MCF 10A (cell line): Measurements from ENCODE around the gene GRIP1. TPM values are rescaled to one million over a fixed set of nuclear protein-coding genes. Genes with fewer than 3 reads are reported as not detected.

Source experiments
- BruUV-seq: library from RNA; stranded (reverse); fragments of 400-500 nt; replicated peaks from 2 replicates; lab custom pipeline; 2021; lab: Mats Ljungman, UMichigan
- CTCF ChIA-PET: fragments of 300-600 bp; sonication (Branson Sonifier 250); formaldehyde crosslinking; extraction: SDS; loops from one replicate; lab custom pipeline; 2021; ENCODE audit warnings: antibody characterized with exemption, inconsistent platforms; lab: Yijun Ruan, JAX
- POLR2A ChIA-PET: fragments of 300-600, 350-650 bp; sonication (Branson Sonifier 250); formaldehyde crosslinking; extraction: SDS; loops from one replicate; lab custom pipeline; 2020; ENCODE audit warnings: antibody characterized with exemption, inconsistent platforms; lab: Yijun Ruan, JAX
- DNase-seq: peaks from one replicate; pipeline ENCODE4 v3.0.0-alpha.2; 2018; ENCODE audit not compliant: unreplicated experiment
- H3K27ac Mint-ChIP-seq: one replicate; pipeline ENCODE4 v1.8.0; 2022; ENCODE audit warnings: mild to moderate bottlenecking, low read depth, mixed read lengths; ENCODE audit not compliant: unreplicated experiment
- H3K27me3 Mint-ChIP-seq: one replicate; pipeline ENCODE4 v1.8.0; 2022; ENCODE audit warnings: mixed read lengths; ENCODE audit not compliant: insufficient read depth, unreplicated experiment
- H3K36me3 Mint-ChIP-seq: one replicate; pipeline ENCODE4 v1.8.0; 2022; ENCODE audit warnings: mild to moderate bottlenecking, moderate library complexity, mixed read lengths; ENCODE audit not compliant: insufficient read depth, unreplicated experiment
- H3K4me1 Mint-ChIP-seq: one replicate; pipeline ENCODE4 v1.8.0; 2022; ENCODE audit warnings: mixed read lengths; ENCODE audit not compliant: insufficient read depth, unreplicated experiment
- H3K4me3 Mint-ChIP-seq: one replicate; pipeline ENCODE4 v1.8.0; 2022; ENCODE audit warnings: mild to moderate bottlenecking, moderate library complexity, mixed read lengths; ENCODE audit not compliant: unreplicated experiment
- H3K9me3 Mint-ChIP-seq: one replicate; pipeline ENCODE4 v1.8.0; 2022; ENCODE audit warnings: mixed read lengths; ENCODE audit not compliant: unreplicated experiment
- intact Hi-C: fragments of 100-400 bp; cut with micrococcal nuclease; formaldehyde crosslinking; loops from 2 replicates; pipeline ENCODE4 v1.14.1; 2022
- total RNA-seq: library from RNA; stranded (reverse); gene quantifications from 2 replicates; pipeline ENCODE4 v1.2.3, GENCODE V29; 2022
- TF ChIP-seq, protein P1 (sequence below): fragments of 200-600 bp; IDR thresholded peaks from one replicate; pipeline ENCODE4 v1.8.0; 2022; ENCODE audit warnings: antibody characterized with exemption, mild to moderate bottlenecking; ENCODE audit not compliant: unreplicated experiment

Gene GRIP1
- total RNA-seq, 1 experiment from 2014 or later: 8.2 TPM

GRCh38 chr12:66661357-66661756 lies 17.5 kb downstream of the GRIP1 start:
- DNase-seq: no peak
- CTCF ChIA-PET: no interaction called here
- no peak overlapping the region for H3K4me3 Mint-ChIP-seq
- no peaks in the 10 kb centered on the region for H3K36me3 Mint-ChIP-seq
- no peaks in the 10 kb centered on the region for H3K9me3 Mint-ChIP-seq
- no TSS peak for BruUV-seq
- intact Hi-C loops: no loop called here
- TF ChIP-seq, protein P1, sequence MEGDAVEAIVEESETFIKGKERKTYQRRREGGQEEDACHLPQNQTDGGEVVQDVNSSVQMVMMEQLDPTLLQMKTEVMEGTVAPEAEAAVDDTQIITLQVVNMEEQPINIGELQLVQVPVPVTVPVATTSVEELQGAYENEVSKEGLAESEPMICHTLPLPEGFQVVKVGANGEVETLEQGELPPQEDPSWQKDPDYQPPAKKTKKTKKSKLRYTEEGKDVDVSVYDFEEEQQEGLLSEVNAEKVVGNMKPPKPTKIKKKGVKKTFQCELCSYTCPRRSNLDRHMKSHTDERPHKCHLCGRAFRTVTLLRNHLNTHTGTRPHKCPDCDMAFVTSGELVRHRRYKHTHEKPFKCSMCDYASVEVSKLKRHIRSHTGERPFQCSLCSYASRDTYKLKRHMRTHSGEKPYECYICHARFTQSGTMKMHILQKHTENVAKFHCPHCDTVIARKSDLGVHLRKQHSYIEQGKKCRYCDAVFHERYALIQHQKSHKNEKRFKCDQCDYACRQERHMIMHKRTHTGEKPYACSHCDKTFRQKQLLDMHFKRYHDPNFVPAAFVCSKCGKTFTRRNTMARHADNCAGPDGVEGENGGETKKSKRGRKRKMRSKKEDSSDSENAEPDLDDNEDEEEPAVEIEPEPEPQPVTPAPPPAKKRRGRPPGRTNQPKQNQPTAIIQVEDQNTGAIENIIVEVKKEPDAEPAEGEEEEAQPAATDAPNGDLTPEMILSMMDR: no peak
- no peak overlapping the region for H3K27ac Mint-ChIP-seq
- H3K27me3 Mint-ChIP-seq: no peaks in the 10 kb centered on the region
- peaks cover 11% of the 10 kb centered on the region for H3K4me1 Mint-ChIP-seq
- POLR2A ChIA-PET: no interaction called here

- Mint-ChIP-seq H3K27ac (no peak overlapping the region), H3K4me3 (no peak overlapping the region), H3K36me3 (no peaks in the 10 kb centered on the region), H3K9me3 (no peaks in the 10 kb centered on the region), H3K4me1 (no peaks in the 10 kb centered on the region), H3K27me3 (no peaks in the 10 kb centered on the region)
- no TSS peak for BruUV-seq
- ChIA-PET POLR2A (no interaction called here), CTCF (no interaction called here)
- intact Hi-C loops: no loop called here
- TF ChIP-seq, protein P1: no peak
- DNase-seq: no peak
These were observed 25.1 kb downstream of the GRIP1 start for GRCh38 chr12:66653796-66654195.

GRCh38 chr12:66648033-66648735 lies 30.7 kb downstream of the GRIP1 start:
- H3K36me3 Mint-ChIP-seq: no peaks in the 10 kb centered on the region
- no peak overlapping the region for H3K4me3 Mint-ChIP-seq
- peaks cover 25% of the 10 kb centered on the region for H3K4me1 Mint-ChIP-seq
- intact Hi-C loops: no loop called here
- H3K9me3 Mint-ChIP-seq: no peaks in the 10 kb centered on the region
- DNase-seq: no peak
- H3K27me3 Mint-ChIP-seq: no peaks in the 10 kb centered on the region
- peak overlapping the region; percentile 67 for H3K27ac Mint-ChIP-seq
- BruUV-seq: no TSS peak
- TF ChIP-seq, protein P1: no peak
- ChIA-PET POLR2A (interaction anchor here (0.6 kb wide), 1 partner anchor 129 kb away, joined by 3 read pairs; no protein-coding TSS in a partner anchor), CTCF (interaction anchor here (0.6 to 1.1 kb wide), 2 partner anchors 10 to 192 kb away, joined by 3 to 7 read pairs; no protein-coding TSS in a partner anchor)

GRCh38 chr12:66647034-66647691 lies 31.7 kb downstream of the GRIP1 start:
- DNase-seq: peak; percentile 78
- Mint-ChIP-seq H3K36me3 (no peaks in the 10 kb centered on the region), H3K27me3 (no peaks in the 10 kb centered on the region), H3K4me3 (no peak overlapping the region), H3K9me3 (no peaks in the 10 kb centered on the region), H3K4me1 (peaks cover 25% of the 10 kb centered on the region), H3K27ac (peak overlapping the region; percentile 25)
- ChIA-PET POLR2A (no interaction called here), CTCF (interaction anchor here (1.1 kb wide), 1 partner anchor 11 kb away, joined by 7 read pairs; no protein-coding TSS in a partner anchor)
- no TSS peak for BruUV-seq
- TF ChIP-seq, protein P1: no peak
- intact Hi-C loops: no loop called here
